HG03108 (cell line): ENCODE data around the gene SLC6A19.
"Not testable (repeated sequence)": the region's sequence is repeated elsewhere in the genome, so short reads cannot be mapped to it uniquely, and the experiment has no call there.

Experiments used
- ATAC-seq: cut with Tn5 transposase; IDR thresholded peaks from one replicate; pipeline ENCODE4 v1.9.1; 2021; ENCODE audit warnings: moderate library complexity; ENCODE audit not compliant: unreplicated experiment

SLC6A19 gene

GRCh38 chr5:1201327-1202025, at the start of gene SLC6A19:
Gene SLC6A19, plus strand, starts transcription at chr5:1201595. Its CDS starts 56 bp downstream, at chr5:1201651.
- ATAC-seq: no peak

- ATAC-seq: no peak
Measured at GRCh38 chr5:1152156-1152555, 49.2 kb upstream of the SLC6A19 start.

GRCh38 chr5:1152771-1153282, 48.6 kb upstream of the SLC6A19 start:
- ATAC-seq: no peak

GRCh38 chr5:1153428-1153827, 48.0 kb upstream of the SLC6A19 start:
- ATAC-seq: no peak

- ATAC-seq: no peak
Measured at GRCh38 chr5:1155191-1156032, 46.0 kb upstream of the SLC6A19 start.

- ATAC-seq: no peak
Measured at GRCh38 chr5:1156033-1156753, 45.2 kb upstream of the SLC6A19 start.

GRCh38 chr5:1156754-1157460, 44.5 kb upstream of the SLC6A19 start:
- no peak for ATAC-seq

GRCh38 chr5:1157461-1157986, 43.9 kb upstream of the SLC6A19 start:
- ATAC-seq: not testable (repeated sequence)

GRCh38 chr5:1158647-1159340, 42.6 kb upstream of the SLC6A19 start:
- no peak for ATAC-seq

GRCh38 chr5:1159341-1159675, 42.1 kb upstream of the SLC6A19 start:
- no peak for ATAC-seq

- ATAC-seq: no peak
Measured at GRCh38 chr5:1159774-1160406, 41.5 kb upstream of the SLC6A19 start.

- no peak for ATAC-seq
Measured at GRCh38 chr5:1161108-1161832, 40.1 kb upstream of the SLC6A19 start.

- no peak for ATAC-seq
Measured at GRCh38 chr5:1161833-1162229, 39.6 kb upstream of the SLC6A19 start.

- no peak for ATAC-seq
Measured at GRCh38 chr5:1162276-1162675, 39.1 kb upstream of the SLC6A19 start.

- ATAC-seq: no peak
Measured at GRCh38 chr5:1162751-1163150, 38.6 kb upstream of the SLC6A19 start.

GRCh38 chr5:1163366-1163765, 38.0 kb upstream of the SLC6A19 start:
- no peak for ATAC-seq

- ATAC-seq: no peak
Measured at GRCh38 chr5:1163879-1164278, 37.5 kb upstream of the SLC6A19 start.

GRCh38 chr5:1164696-1165630, 36.4 kb upstream of the SLC6A19 start:
- ATAC-seq: no peak
